ENCODE data around the gene SCN9A.

Gene SCN9A

GRCh38 chr2:166376488-166376828 lies 714 bp upstream of the SCN9A start:
- H3K9me3 ChIP-seq (ENCODE audit: control insufficient read depth in 1 of 2, low read length in 2 of 2) = no peaks in the 10 kb centered on the region
- H3K36me3 ChIP-seq (ENCODE audit: control insufficient read depth in 1 of 2, insufficient read depth in 2 of 2, low read length in 2 of 2) = no peaks in the 10 kb centered on the region
- peaks cover 0 to 4% of the 10 kb centered on the region in 2 donors for H3K27me3 ChIP-seq (ENCODE audit: control insufficient read depth in 1 of 2, insufficient read depth in 2 of 2, low read length in 2 of 2)
- peak overlapping the region; percentile 68 to 75 for H3K4me3 ChIP-seq (ENCODE audit: low read depth in 1 of 2, low read length in 2 of 2)
- H3K4me1 ChIP-seq (ENCODE audit: control insufficient read depth in 1 of 2, insufficient read depth in 2 of 2, low read length in 2 of 2) = peaks cover 10 to 11% of the 10 kb centered on the region in 2 donors
- H3K27ac ChIP-seq (ENCODE audit: low read depth, low read length) = no peak overlapping the region
- H3K9ac ChIP-seq (ENCODE audit: low read depth in 1 of 2, low read length in 2 of 2) = no peak overlapping the region

- Histone ChIP-seq H3K27me3 (ENCODE audit: control insufficient read depth in 1 of 2, insufficient read depth in 2 of 2, low read length in 2 of 2) (peaks cover 0 to 4% of the 10 kb centered on the region in 2 donors), H3K36me3 (ENCODE audit: control insufficient read depth in 1 of 2, insufficient read depth in 2 of 2, low read length in 2 of 2) (no peaks in the 10 kb centered on the region), H3K9ac (ENCODE audit: low read depth in 1 of 2, low read length in 2 of 2) (no peak overlapping the region), H3K9me3 (ENCODE audit: control insufficient read depth in 1 of 2, low read length in 2 of 2) (no peaks in the 10 kb centered on the region), H3K27ac (ENCODE audit: low read depth, low read length) (no peak overlapping the region), H3K4me1 (ENCODE audit: control insufficient read depth in 1 of 2, insufficient read depth in 2 of 2, low read length in 2 of 2) (peaks cover 10 to 11% of the 10 kb centered on the region in 2 donors), H3K4me3 (ENCODE audit: low read depth in 1 of 2, low read length in 2 of 2) (peak overlapping the region; percentile 68 to 75)
These were observed 479 bp downstream of the SCN9A start for GRCh38 chr2:166375195-166375735.

DNA sequence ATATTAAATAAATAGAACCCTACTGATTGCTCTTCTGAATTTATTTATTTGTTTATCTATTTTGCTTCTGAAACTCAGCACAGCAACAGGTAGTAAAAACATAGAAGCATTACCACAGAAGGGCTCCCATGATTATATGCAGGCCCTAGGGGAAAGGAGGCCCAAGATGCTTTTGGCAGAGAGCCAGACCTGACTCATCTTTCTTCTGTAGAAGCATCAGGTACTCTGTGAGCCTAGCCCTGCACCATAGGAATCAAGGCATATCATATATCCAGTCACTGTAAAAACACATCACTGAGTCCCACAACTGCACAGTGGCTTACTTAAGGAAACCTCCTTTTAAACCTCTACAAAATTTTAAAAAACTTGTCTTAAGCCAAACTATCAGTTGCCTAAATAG lies 1.8 kb downstream of the SCN9A start:
- no peaks in the 10 kb centered on the region for H3K36me3 ChIP-seq (ENCODE audit: control insufficient read depth in 1 of 2, insufficient read depth in 2 of 2, low read length in 2 of 2)
- H3K27ac ChIP-seq (ENCODE audit: low read depth, low read length) = no peak overlapping the region
- peaks cover 10 to 11% of the 10 kb centered on the region in 2 donors for H3K4me1 ChIP-seq (ENCODE audit: control insufficient read depth in 1 of 2, insufficient read depth in 2 of 2, low read length in 2 of 2)
- H3K9ac ChIP-seq (ENCODE audit: low read depth in 1 of 2, low read length in 2 of 2) = no peak overlapping the region
- no peaks in the 10 kb centered on the region for H3K9me3 ChIP-seq (ENCODE audit: control insufficient read depth in 1 of 2, low read length in 2 of 2)
- H3K4me3 ChIP-seq (ENCODE audit: low read depth in 1 of 2, low read length in 2 of 2) = no peak overlapping the region
- peaks cover 0 to 4% of the 10 kb centered on the region in 2 donors for H3K27me3 ChIP-seq (ENCODE audit: control insufficient read depth in 1 of 2, insufficient read depth in 2 of 2, low read length in 2 of 2)

- Histone ChIP-seq H3K4me1 (ENCODE audit: control insufficient read depth in 1 of 2, insufficient read depth in 2 of 2, low read length in 2 of 2) (peaks cover 10 to 11% of the 10 kb centered on the region in 2 donors), H3K27ac (ENCODE audit: low read depth, low read length) (no peak overlapping the region), H3K4me3 (ENCODE audit: low read depth in 1 of 2, low read length in 2 of 2) (no peak overlapping the region), H3K9ac (ENCODE audit: low read depth in 1 of 2, low read length in 2 of 2) (no peak overlapping the region), H3K36me3 (ENCODE audit: control insufficient read depth in 1 of 2, insufficient read depth in 2 of 2, low read length in 2 of 2) (no peaks in the 10 kb centered on the region), H3K27me3 (ENCODE audit: control insufficient read depth in 1 of 2, insufficient read depth in 2 of 2, low read length in 2 of 2) (peaks cover 0 to 4% of the 10 kb centered on the region in 2 donors), H3K9me3 (ENCODE audit: control insufficient read depth in 1 of 2, low read length in 2 of 2) (no peaks in the 10 kb centered on the region)
These were observed 2.2 kb downstream of the SCN9A start for GRCh38 chr2:166373539-166373938.

DNA sequence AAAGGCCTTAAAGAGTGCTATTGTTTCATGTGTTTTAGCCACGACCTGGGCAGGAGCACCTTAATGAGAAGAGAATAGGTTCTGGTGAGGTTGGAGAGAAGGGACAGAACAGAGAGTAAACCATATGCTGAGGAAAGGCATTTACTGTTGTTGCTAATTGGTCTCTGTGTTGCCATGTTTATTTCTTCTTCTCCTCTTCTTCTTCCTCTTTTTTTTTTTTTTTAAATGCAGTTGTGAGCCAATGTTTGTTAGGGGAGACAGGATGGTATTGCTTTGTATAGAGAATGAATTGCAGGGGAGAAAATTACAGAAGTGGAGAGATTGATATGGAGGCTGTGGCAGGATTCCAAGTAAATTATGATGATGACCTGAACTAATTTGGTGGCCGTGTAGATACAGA lies 2.6 kb downstream of the SCN9A start:
- H3K27me3 ChIP-seq (ENCODE audit: control insufficient read depth in 1 of 2, insufficient read depth in 2 of 2, low read length in 2 of 2) = peaks cover 0 to 4% of the 10 kb centered on the region in 2 donors
- H3K9me3 ChIP-seq (ENCODE audit: control insufficient read depth in 1 of 2, low read length in 2 of 2) = no peaks in the 10 kb centered on the region
- no peak overlapping the region for H3K9ac ChIP-seq (ENCODE audit: low read depth in 1 of 2, low read length in 2 of 2)
- no peak overlapping the region for H3K4me3 ChIP-seq (ENCODE audit: low read depth in 1 of 2, low read length in 2 of 2)
- H3K36me3 ChIP-seq (ENCODE audit: control insufficient read depth in 1 of 2, insufficient read depth in 2 of 2, low read length in 2 of 2) = no peaks in the 10 kb centered on the region
- H3K27ac ChIP-seq (ENCODE audit: low read depth, low read length) = no peak overlapping the region
- H3K4me1 ChIP-seq (ENCODE audit: control insufficient read depth in 1 of 2, insufficient read depth in 2 of 2, low read length in 2 of 2) = peaks cover 10 to 11% of the 10 kb centered on the region in 2 donors

GRCh38 chr2:166372046-166372445 lies 3.7 kb downstream of the SCN9A start:
- H3K9ac ChIP-seq (ENCODE audit: low read depth in 1 of 2, low read length in 2 of 2) = no peak overlapping the region
- no peaks in the 10 kb centered on the region for H3K9me3 ChIP-seq (ENCODE audit: control insufficient read depth in 1 of 2, low read length in 2 of 2)
- no peak overlapping the region for H3K4me3 ChIP-seq (ENCODE audit: low read depth in 1 of 2, low read length in 2 of 2)
- H3K27me3 ChIP-seq (ENCODE audit: control insufficient read depth in 1 of 2, insufficient read depth in 2 of 2, low read length in 2 of 2) = peaks cover 0 to 3% of the 10 kb centered on the region in 2 donors
- no peak overlapping the region for H3K27ac ChIP-seq (ENCODE audit: low read depth, low read length)
- H3K36me3 ChIP-seq (ENCODE audit: control insufficient read depth in 1 of 2, insufficient read depth in 2 of 2, low read length in 2 of 2) = no peaks in the 10 kb centered on the region
- H3K4me1 ChIP-seq (ENCODE audit: control insufficient read depth in 1 of 2, insufficient read depth in 2 of 2, low read length in 2 of 2) = peaks cover 10 to 11% of the 10 kb centered on the region in 2 donors

DNA sequence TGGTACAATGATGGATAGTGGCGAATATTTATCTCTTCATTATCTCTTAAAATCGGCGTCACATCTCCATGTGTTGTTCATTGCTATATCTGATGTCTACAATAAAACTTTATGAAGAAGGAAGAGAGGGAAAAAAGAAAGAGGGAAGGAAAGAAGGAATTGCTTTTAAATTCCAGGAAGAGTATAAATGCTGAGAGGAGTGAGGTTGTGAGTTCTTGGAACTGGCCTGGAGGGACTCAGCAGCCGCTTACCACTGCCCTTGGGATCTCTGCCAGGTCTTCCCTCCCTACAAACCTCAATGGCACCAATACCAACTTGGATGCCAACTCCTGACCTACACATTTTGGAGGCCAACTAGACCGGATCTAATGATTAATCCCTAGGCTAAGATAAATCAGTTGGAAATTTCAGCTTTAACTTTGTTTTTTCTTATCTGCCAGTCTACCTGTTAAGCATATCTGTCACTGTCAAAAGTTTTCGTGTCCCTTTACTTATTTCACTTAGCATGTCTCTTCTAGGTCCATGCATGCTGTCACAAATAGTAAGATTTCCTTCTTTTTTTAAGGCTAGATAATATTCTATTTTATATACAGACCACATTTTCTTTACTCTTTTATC lies 9.8 kb downstream of the SCN9A start:
- H3K9ac ChIP-seq (ENCODE audit: low read depth in 1 of 2, low read length in 2 of 2) = no peak overlapping the region
- no peaks in the 10 kb centered on the region for H3K27me3 ChIP-seq (ENCODE audit: control insufficient read depth in 1 of 2, insufficient read depth in 2 of 2, low read length in 2 of 2)
- H3K36me3 ChIP-seq (ENCODE audit: control insufficient read depth in 1 of 2, insufficient read depth in 2 of 2, low read length in 2 of 2) = no peaks in the 10 kb centered on the region
- no peak overlapping the region for H3K4me3 ChIP-seq (ENCODE audit: low read depth in 1 of 2, low read length in 2 of 2)
- H3K9me3 ChIP-seq (ENCODE audit: control insufficient read depth in 1 of 2, low read length in 2 of 2) = no peaks in the 10 kb centered on the region
- no peak overlapping the region for H3K27ac ChIP-seq (ENCODE audit: low read depth, low read length)
- no peaks in the 10 kb centered on the region for H3K4me1 ChIP-seq (ENCODE audit: control insufficient read depth in 1 of 2, insufficient read depth in 2 of 2, low read length in 2 of 2)

GRCh38 chr2:166365239-166365638 lies 10.5 kb downstream of the SCN9A start:
- no peaks in the 10 kb centered on the region for H3K27me3 ChIP-seq (ENCODE audit: control insufficient read depth in 1 of 2, insufficient read depth in 2 of 2, low read length in 2 of 2)
- no peaks in the 10 kb centered on the region for H3K4me1 ChIP-seq (ENCODE audit: control insufficient read depth in 1 of 2, insufficient read depth in 2 of 2, low read length in 2 of 2)
- H3K4me3 ChIP-seq (ENCODE audit: low read depth in 1 of 2, low read length in 2 of 2) = no peak overlapping the region
- no peak overlapping the region for H3K9ac ChIP-seq (ENCODE audit: low read depth in 1 of 2, low read length in 2 of 2)
- H3K36me3 ChIP-seq (ENCODE audit: control insufficient read depth in 1 of 2, insufficient read depth in 2 of 2, low read length in 2 of 2) = no peaks in the 10 kb centered on the region
- no peak overlapping the region for H3K27ac ChIP-seq (ENCODE audit: low read depth, low read length)
- no peaks in the 10 kb centered on the region for H3K9me3 ChIP-seq (ENCODE audit: control insufficient read depth in 1 of 2, low read length in 2 of 2)

GRCh38 chr2:166364476-166365161 lies 11.1 kb downstream of the SCN9A start:
- H3K4me3 ChIP-seq (ENCODE audit: low read depth in 1 of 2, low read length in 2 of 2) = no peak overlapping the region
- no peak overlapping the region for H3K27ac ChIP-seq (ENCODE audit: low read depth, low read length)
- no peak overlapping the region for H3K9ac ChIP-seq (ENCODE audit: low read depth in 1 of 2, low read length in 2 of 2)
- no peaks in the 10 kb centered on the region for H3K4me1 ChIP-seq (ENCODE audit: control insufficient read depth in 1 of 2, insufficient read depth in 2 of 2, low read length in 2 of 2)
- H3K9me3 ChIP-seq (ENCODE audit: control insufficient read depth in 1 of 2, low read length in 2 of 2) = no peaks in the 10 kb centered on the region
- H3K27me3 ChIP-seq (ENCODE audit: control insufficient read depth in 1 of 2, insufficient read depth in 2 of 2, low read length in 2 of 2) = no peaks in the 10 kb centered on the region
- no peaks in the 10 kb centered on the region for H3K36me3 ChIP-seq (ENCODE audit: control insufficient read depth in 1 of 2, insufficient read depth in 2 of 2, low read length in 2 of 2)

DNA sequence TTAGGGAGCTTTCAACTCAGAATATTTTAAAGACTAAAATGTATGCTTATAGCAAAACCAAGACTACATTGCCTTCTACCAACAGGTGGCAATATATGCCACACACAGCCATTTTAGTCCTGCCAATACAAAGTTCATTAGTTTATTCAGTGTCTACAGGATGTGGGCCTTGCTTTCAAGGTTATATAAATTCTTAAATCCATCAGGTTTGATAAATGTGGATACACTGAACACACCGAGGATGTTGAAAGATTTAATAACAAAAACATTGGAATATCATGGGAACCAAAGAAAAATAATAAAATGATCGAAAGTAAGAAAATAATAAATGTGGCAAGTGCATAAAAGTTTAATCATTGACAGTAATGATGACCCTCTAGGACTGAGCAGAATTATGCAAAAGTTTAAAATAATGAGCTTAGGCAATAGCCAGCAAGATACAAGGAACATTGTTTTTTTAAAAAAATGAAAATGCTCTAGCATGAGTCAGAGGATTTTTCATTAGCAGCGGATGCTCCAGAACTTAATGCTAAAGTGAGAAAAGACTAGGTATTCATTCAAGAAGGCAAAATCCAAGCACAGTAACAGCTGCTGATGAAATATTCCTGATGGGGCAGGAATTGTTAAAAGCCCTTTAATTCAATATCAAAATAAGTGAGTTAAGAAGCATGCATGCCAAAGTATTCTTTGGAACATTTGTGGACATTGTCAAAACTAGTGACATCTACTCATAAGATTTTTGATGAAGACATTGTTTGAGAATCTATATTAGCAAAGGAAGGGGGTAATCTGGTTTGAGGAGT lies 14.2 kb downstream of the SCN9A start:
- Histone ChIP-seq H3K4me3 (ENCODE audit: low read depth in 1 of 2, low read length in 2 of 2) (no peak overlapping the region), H3K4me1 (ENCODE audit: control insufficient read depth in 1 of 2, insufficient read depth in 2 of 2, low read length in 2 of 2) (no peaks in the 10 kb centered on the region), H3K9me3 (ENCODE audit: control insufficient read depth in 1 of 2, low read length in 2 of 2) (no peaks in the 10 kb centered on the region), H3K27ac (ENCODE audit: low read depth, low read length) (no peak overlapping the region), H3K27me3 (ENCODE audit: control insufficient read depth in 1 of 2, insufficient read depth in 2 of 2, low read length in 2 of 2) (no peaks in the 10 kb centered on the region), H3K9ac (ENCODE audit: low read depth in 1 of 2, low read length in 2 of 2) (no peak overlapping the region), H3K36me3 (ENCODE audit: control insufficient read depth in 1 of 2, insufficient read depth in 2 of 2, low read length in 2 of 2) (no peaks in the 10 kb centered on the region)
